IMR-90 (cell line): ENCODE data around the gene UTP3. TPM values are rescaled to one million over a fixed set of nuclear protein-coding genes. Genes with fewer than 3 reads are reported as not detected.
A peak's percentile ranks its signal among the peaks of the same experiment; 100 is the strongest.

Source experiments
- ATAC-seq: fragments of 200-7000 bp; cut with Tn5 transposase; 2 replicates; pipeline ENCODE4 v1.9.1; 2020; ENCODE audit warnings: low read depth, mild to moderate bottlenecking, moderate library complexity
- BruUV-seq: library from RNA; stranded (reverse); fragments of 400-500 nt; replicated peaks from 2 replicates; lab custom pipeline; 2021; lab: Mats Ljungman, UMichigan
- CTCF ChIA-PET: fragments of 300-600 bp; formaldehyde crosslinking; extraction: SDS; loops from one replicate; lab custom pipeline; 2021; ENCODE audit warnings: antibody characterized with exemption; lab: Yijun Ruan, JAX
- POLR2A ChIA-PET: fragments of 300-600 bp; sonication (Branson Sonifier 250); formaldehyde crosslinking; loops from one replicate; lab custom pipeline; 2022; ENCODE audit warnings: antibody characterized with exemption; ENCODE audit not compliant: unreplicated experiment; lab: Charles Lee
- DNase-seq: peaks from one replicate; pipeline ENCODE4 v3.0.0; 2013
- H2AFZ ChIP-seq: replicated peaks from 2 replicates; pipeline ENCODE3; 2013; ENCODE audit warnings: low read length, mild to moderate bottlenecking; ENCODE audit not compliant: poor library complexity
- H2AK5ac ChIP-seq: 2 replicates; pipeline ENCODE4 v1.6.1; 2013; ENCODE audit warnings: low read depth, low read length, inconsistent platforms
- H2AK9ac ChIP-seq: replicated peaks from 2 replicates; pipeline ENCODE3; 2013; ENCODE audit warnings: mild to moderate bottlenecking, low read depth, low read length, moderate library complexity; ENCODE audit not compliant: poor library complexity
- H2BK120ac ChIP-seq: 2 replicates; pipeline ENCODE4 v1.6.1; 2013; ENCODE audit warnings: low read depth, low read length, inconsistent platforms
- H2BK15ac ChIP-seq: 3 replicates; pipeline ENCODE4 v1.6.1; 2013; ENCODE audit warnings: low read depth, low read length, inconsistent platforms
- H2BK20ac ChIP-seq: 2 replicates; pipeline ENCODE4 v1.6.1; 2013; ENCODE audit warnings: low read depth, mild to moderate bottlenecking, inconsistent platforms, low read length, moderate library complexity
- H2BK5ac ChIP-seq: 2 replicates; pipeline ENCODE4 v1.6.1; 2013; ENCODE audit warnings: mild to moderate bottlenecking, low read depth, low read length, inconsistent platforms; ENCODE audit not compliant: poor library complexity, severe bottlenecking
- H3K14ac ChIP-seq: replicated peaks from 2 replicates; pipeline ENCODE4 v1.6.1; 2013; ENCODE audit warnings: low read depth, low read length, inconsistent platforms
- H3K18ac ChIP-seq: 2 replicates; pipeline ENCODE4 v1.6.1; 2013; ENCODE audit warnings: low read depth, low read length, control low read depth
- H3K23ac ChIP-seq: 2 replicates; pipeline ENCODE4 v1.6.1; 2013; ENCODE audit warnings: low read depth, low read length, inconsistent platforms
- H3K27ac ChIP-seq: 2 replicates; pipeline ENCODE4 v1.5.1; 2013; ENCODE audit warnings: mild to moderate bottlenecking, control low read depth, low read length; ENCODE audit not compliant: insufficient read depth
- H3K27me3 ChIP-seq: 2 replicates; pipeline ENCODE4 v1.6.1; 2013; ENCODE audit warnings: low read length; ENCODE audit not compliant: control insufficient read depth, insufficient read depth
- H3K36me3 ChIP-seq: 2 replicates; pipeline ENCODE4 v1.6.1; 2013; ENCODE audit warnings: low read length, mixed read lengths; ENCODE audit not compliant: control insufficient read depth, insufficient read depth
- H3K4ac ChIP-seq: 2 replicates; pipeline ENCODE4 v1.6.1; 2013; ENCODE audit warnings: low read depth, low read length, inconsistent platforms
- H3K4me1 ChIP-seq: 2 replicates; pipeline ENCODE4 v1.6.1; 2013; ENCODE audit warnings: low read length, mixed read lengths; ENCODE audit not compliant: control insufficient read depth, insufficient read depth
- H3K4me2 ChIP-seq: 2 replicates; pipeline ENCODE4 v1.6.1; 2013; ENCODE audit warnings: low read depth, mild to moderate bottlenecking, control low read depth, low read length, moderate library complexity
- H3K4me3 ChIP-seq: 2 replicates; pipeline ENCODE4 v1.5.1; 2013; ENCODE audit warnings: low read depth, mild to moderate bottlenecking, control low read depth, low read length, moderate library complexity; ENCODE audit not compliant: insufficient read depth
- H3K56ac ChIP-seq: 2 replicates; pipeline ENCODE4 v1.6.1; 2013; ENCODE audit warnings: low read length, inconsistent platforms; ENCODE audit not compliant: insufficient read depth; ENCODE audit errors: extremely low read depth
- H3K79me1 ChIP-seq, 2 experiments: 2 replicates each; pipeline ENCODE4 v1.6.1; 2013; ENCODE audit warnings: low read length in 2 of 2, inconsistent platforms in 1 of 2, low read depth in 1 of 2
- H3K9ac ChIP-seq: 2 replicates; pipeline ENCODE4 v1.6.1; 2013; ENCODE audit warnings: low read depth, low read length, control low read depth
- H3K9me1 ChIP-seq: 2 replicates; pipeline ENCODE4 v1.6.1; 2013; ENCODE audit warnings: low read length, inconsistent platforms; ENCODE audit not compliant: insufficient read depth
- H3K9me3 ChIP-seq: 2 replicates; pipeline ENCODE4 v1.6.1; 2013; ENCODE audit warnings: low read length; ENCODE audit not compliant: control insufficient read depth, insufficient read depth
- H4K20me1 ChIP-seq: 2 replicates; pipeline ENCODE4 v1.6.1; 2013; ENCODE audit warnings: low read length, inconsistent platforms; ENCODE audit not compliant: insufficient read depth
- H4K5ac ChIP-seq: 2 replicates; pipeline ENCODE4 v1.6.1; 2013; ENCODE audit warnings: mild to moderate bottlenecking, low read depth, low read length, control low read depth
- H4K8ac ChIP-seq, 2 experiments: 2 replicates each; pipeline ENCODE4 v1.6.1; 2013; ENCODE audit warnings: low read depth in 2 of 2, low read length in 2 of 2, control low read depth in 1 of 2, inconsistent platforms in 1 of 2
- H4K91ac ChIP-seq: 2 replicates; pipeline ENCODE4 v1.6.1; 2013; ENCODE audit warnings: low read depth, low read length, inconsistent platforms; ENCODE audit not compliant: insufficient read depth
- CEBPB ChIP-seq: IDR thresholded peaks from 2 replicates; pipeline ENCODE4 v1.6.1; 2012; ENCODE audit warnings: low read depth, low read length, improper control_type of control experiment
- CHD1 ChIP-seq: IDR thresholded peaks from 2 replicates; pipeline ENCODE4 v1.6.1; 2012; ENCODE audit warnings: low read depth, low read length, improper control_type of control experiment
- CTCF ChIP-seq: conservative IDR thresholded peaks from 2 replicates; pipeline ENCODE4 v1.5.1; 2012; ENCODE audit warnings: mild to moderate bottlenecking, low read depth, low read length, improper control_type of control experiment
- ELK1 ChIP-seq: fragments of 150-350 bp; IDR thresholded peaks from 2 replicates; pipeline ENCODE4 v1.6.1; 2016; ENCODE audit warnings: low read depth, mild to moderate bottlenecking, low read length, moderate library complexity, borderline replicate concordance
- MAFK ChIP-seq: IDR thresholded peaks from 2 replicates; pipeline ENCODE4 v1.6.1; 2012; ENCODE audit warnings: low read depth, low read length, improper control_type of control experiment
- POLR2A ChIP-seq: IDR thresholded peaks from 2 replicates; pipeline ENCODE4 v1.6.1; 2012; ENCODE audit warnings: mild to moderate bottlenecking, low read depth, low read length
- RAD21 ChIP-seq: IDR thresholded peaks from 2 replicates; pipeline ENCODE4 v1.6.1; 2012; ENCODE audit warnings: low read length, improper control_type of control experiment
- RCOR1 ChIP-seq: IDR thresholded peaks from 2 replicates; pipeline ENCODE4 v1.6.1; 2012; ENCODE audit warnings: mild to moderate bottlenecking, low read length, improper control_type of control experiment; ENCODE audit not compliant: insufficient replicate concordance
- RFX5 ChIP-seq: IDR thresholded peaks from 2 replicates; pipeline ENCODE4 v1.8.0; 2012; ENCODE audit warnings: low read depth, mild to moderate bottlenecking, low read length, moderate library complexity
- SMC3 ChIP-seq: fragments of 150-350 bp; IDR thresholded peaks from 2 replicates; pipeline ENCODE4 v1.6.1; 2016; ENCODE audit warnings: low read depth, mild to moderate bottlenecking, antibody characterized with exemption, low read length, moderate library complexity
- WGBS, 2 experiments: methylation state at CpG; one replicate each; pipeline versions ENCODE4 v1.1.5 to v1.1.7; 2013; ENCODE audit warnings: missing lambda C conversion rate in 2 of 2; ENCODE audit not compliant: insufficient read length in 1 of 2; ENCODE audit errors: extremely low coverage in 2 of 2; 5-methylcytosine and 5-hydroxymethylcytosine counted together
- dilution Hi-C: fragments of 300-500 bp; cut with HindIII; formaldehyde crosslinking; loops from one replicate; pipeline ENCODE4 v1.14.3; 2018; ENCODE audit warnings: low sequenced_read_pairs; ENCODE audit not compliant: unreplicated experiment
- in situ Hi-C: fragments of 300-500 bp; cut with MboI; formaldehyde crosslinking; loops from 3 replicates; pipeline ENCODE4 v1.14.3; 2019; ENCODE audit warnings: low sequenced_read_pairs, inconsistent platforms, mixed read lengths
- intact Hi-C: fragments of 100-400 bp; cut with micrococcal nuclease; formaldehyde crosslinking; loops from 2 replicates; pipeline ENCODE4 v1.10.0; 2022
- polyA plus RNA-seq, 3 experiments: library from polyadenylated mRNA; depleted of rRNA; stranded (reverse); fragments of >200 nt; gene quantifications; 2 replicates each; pipeline ENCODE4 v1.2.3, GENCODE V29; 2012; ENCODE audit warnings: low replicate concordance in 1 of 3
- total RNA-seq: library from RNA; depleted of rRNA; stranded (reverse); fragments of >200 nt; gene quantifications from 2 replicates; pipeline ENCODE4 v1.2.3, GENCODE V29; 2012

The UTP3 gene
- total and polyA plus RNA-seq, 2 of the 4 experiments (the other 2 are of a cell fraction) = 14.9 to 30.7 TPM

- no peak within 1 kb of the TSS for H3K14ac ChIP-seq
- CTCF ChIA-PET = no interaction called here
- no peak within 1 kb of the TSS for H3K23ac ChIP-seq
- peak within 1 kb of the TSS; percentile 46; the same call in 1 of the 2 replicates for H2AK5ac ChIP-seq
- dilution Hi-C loops = no loop called here
- no peak within 1 kb of the TSS for H2BK120ac ChIP-seq
- H3K4me1 ChIP-seq = peaks cover 2% of the 10 kb centered on the region; the same call in 1 of the 2 replicates
- TF ChIP-seq RAD21 = no peak
- no peak for TF ChIP-seq CEBPB
- TF ChIP-seq SMC3 = no peak
- no peak for TF ChIP-seq POLR2A
- TF ChIP-seq MAFK = no peak
- TF ChIP-seq ELK1 = no peak
- TF ChIP-seq CTCF = no peak
- TF ChIP-seq RCOR1 = no peak
- TF ChIP-seq CHD1 = no peak
- TF ChIP-seq RFX5 = no peak
- H3K9me3 ChIP-seq = no peaks in the 10 kb centered on the region
- intact Hi-C loops = no loop called here
- ATAC-seq = peak; percentile 52; the same call in 1 of the 2 replicates
- no peak within 1 kb of the TSS for H4K5ac ChIP-seq
- DNase-seq = peak; percentile 43
- POLR2A ChIA-PET = no interaction called here
- H2BK20ac ChIP-seq = no peak within 1 kb of the TSS
- H3K18ac ChIP-seq = no peak within 1 kb of the TSS
- no CpG with 5 or more reads among the region's 1 CpG for WGBS, 2 experiments
- H3K79me1 ChIP-seq = no peaks in the 10 kb centered on the region
- H3K4me2 ChIP-seq = peak within 1 kb of the TSS; percentile 57; the same call in 1 of the 2 replicates
- H2AK9ac ChIP-seq = no peak within 1 kb of the TSS
- H3K36me3 ChIP-seq = no peaks in the 10 kb centered on the region
- H3K27ac ChIP-seq = no peak within 1 kb of the TSS
- no peak within 1 kb of the TSS for H3K4me3 ChIP-seq
- no peak within 1 kb of the TSS for H4K91ac ChIP-seq
- no TSS peak for BruUV-seq
- H2BK5ac ChIP-seq = no peak within 1 kb of the TSS
- H2AFZ ChIP-seq = no peak within 1 kb of the TSS
- H3K9ac ChIP-seq = no peak within 1 kb of the TSS
- no peaks in the 10 kb centered on the region for H3K27me3 ChIP-seq
- in situ Hi-C loops = no loop called here
- H4K8ac ChIP-seq = no peak within 1 kb of the TSS
- no peaks in the 10 kb centered on the region for H3K9me1 ChIP-seq
- no peak within 1 kb of the TSS for H2BK15ac ChIP-seq
- H4K20me1 ChIP-seq = no peaks in the 10 kb centered on the region
- no peak within 1 kb of the TSS for H3K56ac ChIP-seq
- H3K4ac ChIP-seq = no peak within 1 kb of the TSS
Observed at GRCh38 chr4:70666369-70666768, 22.0 kb upstream of the UTP3 start, which contains the start of gene JCHAIN. TSS of gene JCHAIN (minus strand) at chr4:70666508. CDS start at chr4:70666490, 18 bp downstream.
